ENCODE data around the gene LIG3.

GRCh38 chr17:35003778-35004177 lies 23.5 kb downstream of the LIG3 start:
- TF ChIP-seq POLR2AphosphoS5 (IDR thresholded peaks at IDR 0.05; ENCODE audit: low read depth) (no peak), REST (IDR thresholded peaks at IDR 0.05; ENCODE audit: unreplicated experiment) (no peak), EZH2 (IDR thresholded peaks at IDR 0.05; ENCODE audit: low read depth, unreplicated experiment) (no peak), EZH2phosphoT487 (IDR thresholded peaks at IDR 0.05; ENCODE audit: unreplicated experiment) (no peak), CREB1 (CRISPR knock-in tag; IDR thresholded peaks at IDR 0.05; ENCODE audit: low read depth) (no peak)
- TF ChIP-seq, protein P1, sequence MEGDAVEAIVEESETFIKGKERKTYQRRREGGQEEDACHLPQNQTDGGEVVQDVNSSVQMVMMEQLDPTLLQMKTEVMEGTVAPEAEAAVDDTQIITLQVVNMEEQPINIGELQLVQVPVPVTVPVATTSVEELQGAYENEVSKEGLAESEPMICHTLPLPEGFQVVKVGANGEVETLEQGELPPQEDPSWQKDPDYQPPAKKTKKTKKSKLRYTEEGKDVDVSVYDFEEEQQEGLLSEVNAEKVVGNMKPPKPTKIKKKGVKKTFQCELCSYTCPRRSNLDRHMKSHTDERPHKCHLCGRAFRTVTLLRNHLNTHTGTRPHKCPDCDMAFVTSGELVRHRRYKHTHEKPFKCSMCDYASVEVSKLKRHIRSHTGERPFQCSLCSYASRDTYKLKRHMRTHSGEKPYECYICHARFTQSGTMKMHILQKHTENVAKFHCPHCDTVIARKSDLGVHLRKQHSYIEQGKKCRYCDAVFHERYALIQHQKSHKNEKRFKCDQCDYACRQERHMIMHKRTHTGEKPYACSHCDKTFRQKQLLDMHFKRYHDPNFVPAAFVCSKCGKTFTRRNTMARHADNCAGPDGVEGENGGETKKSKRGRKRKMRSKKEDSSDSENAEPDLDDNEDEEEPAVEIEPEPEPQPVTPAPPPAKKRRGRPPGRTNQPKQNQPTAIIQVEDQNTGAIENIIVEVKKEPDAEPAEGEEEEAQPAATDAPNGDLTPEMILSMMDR (conservative IDR thresholded peaks at IDR 0.05; ENCODE audit: low read depth in 2 of 2) = no peak
